Fibroblast of skin of left quadriceps (primary cell): ENCODE data around the gene MTG2.

Experiments
- DNase-seq, 2 experiments: peaks; one replicate each; pipeline ENCODE4 v3.0.0-alpha.2; 2013; ENCODE audit warnings: low read depth in 2 of 2

Gene MTG2

DNA sequence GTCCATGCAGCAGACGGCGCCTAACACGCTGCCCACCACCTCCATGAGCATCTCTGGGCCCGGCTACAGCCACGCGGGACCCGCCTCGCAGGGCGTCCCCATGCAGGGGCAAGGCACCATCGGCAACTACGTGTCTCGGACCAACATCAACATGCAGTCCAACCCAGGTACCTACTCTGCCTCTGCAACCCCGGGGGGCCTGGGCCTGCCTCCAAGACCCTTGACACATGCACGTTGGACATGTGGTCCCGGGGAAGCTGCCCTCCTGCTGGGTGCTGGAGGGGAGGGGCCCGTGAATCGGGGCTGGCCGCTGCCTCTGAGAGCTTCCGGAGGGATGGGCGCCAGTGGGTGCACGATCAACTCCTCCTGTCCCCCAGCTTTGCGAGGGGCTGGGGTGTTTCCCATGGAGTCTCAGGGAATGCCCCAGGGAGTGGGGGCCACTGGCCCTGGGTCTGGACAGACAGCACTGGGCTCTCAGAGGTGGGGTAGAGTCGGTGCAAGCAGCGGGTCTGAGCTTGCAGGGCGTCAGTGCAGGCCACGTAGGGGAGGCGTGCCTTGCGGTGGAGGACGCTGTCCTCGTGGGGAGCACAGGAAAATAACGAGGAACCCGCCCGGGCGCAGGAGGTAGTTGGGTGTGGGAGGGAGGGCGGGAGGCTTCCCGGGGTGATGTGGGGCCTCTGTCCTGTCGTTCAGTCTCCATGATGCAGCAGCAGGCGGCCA, 19.9 kb upstream of the MTG2 start:
- no peak for DNase-seq

DNA sequence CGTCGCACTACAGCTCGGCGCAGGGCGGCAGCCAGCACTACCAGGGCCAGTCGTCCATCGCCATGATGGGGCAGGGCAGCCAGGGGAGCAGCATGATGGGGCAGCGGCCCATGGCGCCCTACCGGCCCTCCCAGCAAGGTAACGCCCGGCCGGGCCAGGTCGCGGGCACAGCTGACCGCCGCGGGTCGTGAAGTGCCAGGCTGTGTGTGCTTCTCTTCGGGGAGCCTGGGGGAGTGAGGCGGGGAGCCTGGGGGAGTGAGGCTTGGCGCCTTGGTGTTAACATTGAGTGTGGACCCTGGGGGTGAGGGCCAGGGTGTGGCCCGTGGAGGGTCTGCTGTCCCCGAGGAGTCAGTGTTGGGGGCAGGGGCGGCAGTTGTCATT, 19.4 kb upstream of the MTG2 start:
- DNase-seq, result no peak

DNA sequence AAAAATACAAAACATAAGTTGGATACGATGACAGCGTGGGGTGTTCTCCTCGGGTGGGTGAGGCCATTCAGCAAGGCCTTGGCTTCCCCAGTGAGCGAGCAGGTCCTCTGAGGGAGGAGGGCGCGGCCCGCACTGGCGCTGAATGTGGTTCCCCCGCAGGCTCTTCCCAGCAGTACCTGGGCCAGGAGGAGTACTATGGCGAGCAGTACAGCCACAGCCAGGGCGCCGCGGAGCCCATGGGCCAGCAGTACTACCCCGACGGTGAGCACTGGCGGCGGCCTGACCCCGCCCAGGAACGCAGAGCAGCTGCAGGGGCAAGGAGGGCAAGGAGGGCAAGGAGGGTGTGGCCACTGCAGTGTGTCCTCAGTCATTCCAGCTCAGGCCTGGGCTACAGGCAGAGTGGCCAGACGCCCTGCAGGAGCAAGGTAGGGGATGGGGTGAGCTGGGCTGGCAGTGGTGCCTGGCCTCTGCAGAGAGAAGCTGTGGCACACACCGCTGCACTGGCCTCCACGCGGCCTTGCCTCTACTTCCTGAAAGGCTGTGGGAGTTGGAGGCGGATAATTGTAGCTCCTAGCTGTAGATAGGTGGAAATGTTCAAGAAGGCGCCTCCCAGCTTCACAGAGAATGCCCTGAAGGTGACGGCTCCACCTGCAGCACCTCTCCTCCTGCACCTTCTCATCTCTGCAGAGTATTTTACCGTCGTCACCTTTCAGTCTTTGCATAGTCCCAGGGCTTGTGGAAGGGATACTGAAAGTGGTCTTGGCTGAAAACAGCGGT, 18.7 kb upstream of the MTG2 start:
- DNase-seq, result no peak

DNA sequence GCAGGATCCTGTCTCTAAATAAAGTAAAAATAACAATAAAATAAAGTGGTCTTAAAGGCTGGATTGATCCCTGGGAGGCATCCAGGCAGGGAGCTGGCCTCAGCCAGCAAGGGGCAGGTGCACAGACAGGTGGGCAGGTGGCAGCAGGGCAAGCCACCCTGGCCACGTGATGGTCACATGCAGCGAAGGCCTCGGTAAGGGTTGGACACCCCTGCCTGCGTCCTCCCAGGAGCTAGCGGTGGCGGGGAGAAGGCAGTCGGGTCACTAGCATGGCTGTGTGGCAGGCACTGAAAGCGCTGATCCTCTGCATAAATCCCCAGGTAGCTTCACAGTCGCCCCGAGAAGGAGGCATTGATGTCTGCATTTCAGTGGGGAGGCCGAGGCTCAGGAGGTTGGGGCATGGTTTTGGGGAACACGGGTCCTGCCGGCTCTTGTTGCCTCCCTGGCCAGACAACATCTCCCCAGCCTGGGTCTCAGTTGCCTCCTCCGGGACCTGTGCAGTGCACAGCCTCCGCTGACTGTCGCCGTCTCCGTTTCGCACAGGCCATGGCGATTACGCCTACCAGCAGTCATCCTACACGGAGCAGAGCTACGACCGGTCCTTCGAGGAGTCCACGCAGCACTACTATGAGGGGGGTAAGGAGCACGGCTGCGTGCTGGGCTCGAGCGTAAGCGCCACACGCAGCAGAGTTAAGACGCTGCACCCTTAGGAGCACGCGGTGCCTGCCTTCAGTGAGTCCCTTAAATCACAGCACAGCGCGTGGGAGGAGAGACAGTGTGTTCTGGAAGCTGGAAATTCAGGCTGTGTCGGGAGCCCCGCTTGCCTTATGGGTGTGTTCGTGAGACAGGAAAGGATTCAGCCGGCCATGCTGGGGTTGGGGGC, 17.7 kb upstream of the MTG2 start:
- no peak for DNase-seq

DNA sequence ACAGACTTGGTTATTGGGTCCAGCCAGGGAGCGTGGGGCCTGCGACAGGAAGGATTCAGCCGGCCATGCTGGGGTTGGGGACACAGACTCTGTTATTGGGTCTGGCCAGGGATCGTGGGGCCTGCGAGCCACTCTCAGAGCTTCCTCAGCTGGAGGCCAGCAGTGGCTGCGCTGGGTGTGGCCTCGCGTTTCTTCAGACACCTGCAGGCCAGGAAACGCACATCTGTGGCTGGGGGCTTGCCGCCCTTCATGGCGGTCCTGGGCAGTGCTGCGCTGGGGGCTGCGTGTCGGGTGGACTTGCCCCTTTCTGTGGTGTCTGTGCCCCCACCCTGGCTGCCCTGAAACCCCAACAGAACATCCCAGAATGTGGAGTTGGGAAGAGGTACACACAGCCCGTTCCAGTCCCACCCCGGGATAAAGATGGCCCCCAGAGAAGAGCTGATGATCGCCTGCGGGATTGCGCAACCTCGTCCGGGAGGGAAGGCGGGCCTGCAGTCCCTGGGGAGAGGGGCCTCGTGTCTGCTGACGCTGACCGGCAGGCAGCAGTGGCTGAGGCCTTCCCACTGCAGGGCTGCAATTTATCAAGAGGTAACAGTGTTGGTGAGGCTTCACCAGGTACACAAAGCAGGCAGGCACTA, 16.9 kb upstream of the MTG2 start:
- DNase-seq, result no peak

DNA sequence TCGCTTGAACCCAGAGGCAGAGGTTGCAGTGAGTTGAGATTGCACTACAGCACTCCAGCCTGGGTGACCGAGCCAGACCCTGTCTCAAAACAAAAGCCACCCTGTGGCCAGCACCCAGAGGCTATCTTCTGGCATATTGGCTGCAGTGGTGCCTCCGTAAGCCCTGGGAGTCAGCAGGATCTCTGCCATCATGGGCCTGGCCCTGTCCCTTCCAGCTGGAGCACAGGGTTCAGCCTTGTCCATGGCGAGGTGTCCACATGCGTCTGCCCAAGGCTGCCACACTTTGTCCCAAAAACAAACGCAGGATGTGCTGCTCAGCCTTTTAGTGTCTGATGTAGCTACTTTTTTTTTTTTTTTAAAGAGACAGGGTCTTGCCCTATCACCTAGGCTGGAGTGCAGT, 15.4 kb upstream of the MTG2 start:
- no peak for DNase-seq

DNA sequence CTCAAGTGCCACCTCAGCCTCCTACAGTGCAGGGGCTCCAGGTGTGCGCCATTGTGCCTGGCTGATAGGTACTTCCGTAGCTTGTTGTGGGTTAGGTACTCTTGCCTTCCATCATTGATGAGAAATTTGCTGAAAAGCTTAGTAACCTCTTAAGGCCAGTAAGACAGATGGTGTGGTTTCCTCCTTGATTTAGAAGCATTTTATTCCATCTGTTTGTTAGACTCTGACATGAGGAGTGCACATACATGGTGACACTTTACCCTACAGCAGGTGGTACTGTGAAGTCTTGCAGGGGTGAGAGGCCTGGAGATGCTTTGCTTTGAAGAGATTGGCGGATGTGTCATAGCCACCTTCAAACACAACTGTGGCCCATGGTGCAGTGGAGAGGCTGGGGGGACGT, 14.8 kb upstream of the MTG2 start:
- no peak for DNase-seq

DNA sequence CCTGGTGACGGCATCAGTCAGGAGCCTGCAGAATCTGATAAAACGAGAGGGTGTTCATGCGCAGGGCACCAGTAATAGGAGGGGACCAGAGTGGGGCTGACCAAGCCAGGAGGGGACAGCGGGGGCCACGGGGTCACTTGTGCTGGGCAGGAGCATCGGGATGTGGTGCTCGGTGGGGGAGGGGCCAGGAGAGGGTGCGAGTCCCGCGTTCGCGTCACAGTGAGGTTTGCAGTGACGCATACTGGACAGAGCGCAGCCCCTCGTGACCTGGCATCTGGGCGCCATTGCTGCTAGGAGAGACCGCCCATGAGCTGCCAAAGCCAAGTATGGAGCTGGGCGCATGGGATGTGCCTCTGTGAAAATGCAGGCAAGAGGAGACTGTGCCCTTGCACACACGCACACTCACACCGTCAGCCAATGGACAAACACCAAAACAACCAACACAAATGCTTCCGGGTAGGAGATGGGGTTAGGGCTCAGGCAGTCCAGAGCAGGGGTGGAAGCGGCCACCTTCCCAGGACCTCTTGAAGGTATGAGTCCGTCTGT, 13.9 kb upstream of the MTG2 start:
- DNase-seq, result no peak

DNA sequence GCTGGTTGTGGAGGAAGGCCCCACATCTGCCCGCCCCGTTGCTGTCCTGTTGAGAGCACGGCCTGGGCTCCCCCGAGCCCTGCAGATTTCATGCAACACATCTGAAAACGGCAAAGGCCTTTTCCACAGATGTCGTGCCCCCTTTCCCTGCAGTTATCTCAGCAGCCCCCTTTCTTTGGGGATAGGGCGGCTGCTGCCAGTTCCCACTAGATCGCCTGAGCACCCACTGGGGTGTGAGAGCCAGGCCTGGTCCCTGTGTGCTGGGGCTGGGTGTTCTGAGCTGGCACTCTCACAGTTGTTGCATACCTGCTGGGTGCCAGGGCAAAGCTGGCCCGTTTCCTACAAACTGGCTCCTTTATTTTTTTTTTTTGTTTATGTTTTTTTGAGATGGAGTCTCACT, 12.3 kb upstream of the MTG2 start:
- no peak for DNase-seq

DNA sequence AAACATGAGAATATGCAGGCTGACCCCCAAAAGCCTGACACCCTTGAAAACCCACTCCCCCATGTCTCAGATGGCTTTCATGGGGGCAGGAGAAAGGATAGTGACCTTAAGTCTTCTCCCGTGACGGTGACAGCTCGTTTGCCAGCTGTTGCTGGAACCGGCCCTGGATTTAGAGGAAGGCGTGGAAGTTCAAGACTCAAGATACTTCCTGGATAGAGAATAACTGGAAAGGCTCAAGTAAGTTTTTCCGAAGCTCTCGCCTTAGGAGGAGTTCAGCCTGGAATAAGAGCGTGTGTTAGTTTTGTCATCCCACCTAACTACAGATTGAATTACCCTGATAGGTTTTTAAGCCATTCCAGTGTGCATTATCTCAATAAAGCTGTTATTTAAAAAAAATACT, 11.6 kb upstream of the MTG2 start:
- no peak for DNase-seq

DNA sequence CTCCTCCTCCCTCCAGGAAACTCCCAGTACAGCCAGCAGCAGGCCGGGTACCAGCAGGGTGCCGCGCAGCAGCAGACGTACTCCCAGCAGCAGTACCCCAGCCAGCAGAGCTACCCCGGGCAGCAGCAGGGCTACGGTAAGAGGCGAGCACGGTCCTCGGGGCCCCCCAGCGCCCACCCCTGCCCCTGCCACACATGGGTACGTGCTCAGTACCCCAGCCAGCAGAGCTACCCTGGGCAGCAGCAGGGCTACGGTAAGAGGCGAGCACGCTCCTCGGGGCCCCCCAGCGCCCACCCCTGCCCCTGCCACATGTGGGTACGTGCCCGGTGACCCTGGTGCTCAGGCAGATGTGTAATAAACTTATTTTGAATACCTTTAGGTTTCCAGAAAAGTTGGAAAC, 10.2 kb upstream of the MTG2 start:
- no peak for DNase-seq

DNA sequence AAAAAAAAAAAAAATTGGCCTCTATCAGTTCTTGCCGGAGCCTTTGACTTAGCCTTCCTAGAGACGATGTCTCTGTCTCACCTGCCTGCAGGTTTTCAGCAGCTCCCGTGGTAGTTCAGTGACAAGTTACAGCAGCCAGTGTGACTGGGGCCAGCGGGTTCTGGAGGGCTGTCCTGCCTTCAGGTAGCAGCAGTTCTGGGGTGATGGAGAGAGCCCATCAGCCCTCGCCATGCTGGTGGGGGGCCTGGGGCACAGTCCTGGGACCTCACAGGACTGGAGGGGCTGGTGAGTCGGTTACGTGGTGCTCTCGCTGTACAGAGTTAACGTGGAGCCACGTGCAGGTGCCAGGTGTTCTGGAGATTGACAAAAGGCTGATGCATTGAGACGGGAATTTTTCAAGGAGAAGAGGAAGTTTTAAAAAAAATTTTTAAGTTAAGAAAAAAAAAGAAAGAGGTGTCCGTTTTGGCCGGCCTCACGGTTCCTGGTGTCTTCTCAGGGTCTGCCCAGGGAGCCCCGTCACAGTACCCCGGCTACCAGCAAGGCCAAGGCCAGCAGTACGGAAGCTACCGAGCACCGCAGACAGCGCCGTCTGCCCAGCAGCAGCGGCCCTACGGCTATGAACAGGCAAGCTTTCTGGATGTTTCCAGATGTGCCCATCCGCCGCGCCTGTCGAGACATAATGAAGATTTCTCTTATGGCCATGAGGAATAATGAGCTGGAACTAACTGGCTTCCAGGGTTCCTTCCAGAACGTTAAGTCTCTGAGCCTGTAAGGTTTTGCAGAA, 8.6 kb upstream of the MTG2 start:
- no peak for DNase-seq

DNA sequence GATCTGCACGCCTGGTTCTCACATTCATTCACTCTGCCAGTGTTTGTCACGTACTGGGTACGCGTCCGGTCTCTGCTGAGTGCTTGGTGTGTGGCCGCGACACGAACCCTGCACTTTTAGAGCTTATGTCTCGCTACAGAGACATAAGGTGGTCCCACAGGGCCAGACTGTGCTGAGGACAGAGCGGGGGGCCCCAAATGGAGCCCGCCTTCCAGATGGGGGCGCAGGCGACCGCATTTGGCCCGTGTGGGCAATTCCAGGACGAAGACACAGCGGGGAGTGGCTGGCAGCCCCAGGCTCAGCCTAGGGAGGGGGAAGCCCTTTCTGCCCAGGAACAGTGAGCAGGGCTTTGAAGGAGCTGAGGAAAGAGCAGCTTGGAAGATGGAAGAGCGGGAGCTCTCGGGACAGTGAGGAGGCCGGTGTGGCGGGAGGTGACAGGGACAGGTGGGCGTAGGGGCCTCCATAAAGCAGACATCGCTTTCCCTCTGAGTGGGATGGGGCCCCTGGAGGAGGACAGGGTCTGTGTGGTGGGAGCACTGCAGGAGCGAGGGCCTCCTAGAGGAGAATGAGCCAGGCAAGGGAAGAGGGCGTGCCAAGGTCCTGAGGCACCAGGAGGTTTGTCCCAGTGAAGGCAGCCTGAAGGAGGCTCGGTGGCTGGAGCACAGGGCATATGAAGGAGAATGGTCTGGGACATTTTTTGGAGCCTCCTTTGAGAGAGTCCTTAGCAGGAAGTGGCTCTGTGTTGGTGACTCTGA, 7.8 kb upstream of the MTG2 start:
- DNase-seq, result no peak

DNA sequence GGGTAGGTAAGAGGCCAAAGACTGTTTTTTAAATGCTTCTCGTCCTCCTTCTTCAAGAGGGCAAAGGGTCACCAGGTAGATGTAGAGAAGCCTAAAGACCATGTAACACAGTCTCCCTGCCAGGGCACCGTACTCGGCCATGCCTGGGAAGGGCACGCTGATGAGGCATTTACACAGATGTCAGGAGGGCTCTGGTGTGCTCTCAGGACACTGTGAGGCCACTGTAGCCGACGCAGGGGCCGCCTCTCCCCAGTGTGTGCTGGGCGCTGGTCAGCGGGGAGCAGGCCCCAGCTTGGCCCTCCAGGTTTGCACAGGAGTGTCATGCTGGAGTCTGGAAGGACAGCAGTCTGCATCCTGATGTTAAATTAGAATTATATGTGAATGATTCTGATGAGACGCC, 7.1 kb upstream of the MTG2 start:
- DNase-seq, result no peak

DNA sequence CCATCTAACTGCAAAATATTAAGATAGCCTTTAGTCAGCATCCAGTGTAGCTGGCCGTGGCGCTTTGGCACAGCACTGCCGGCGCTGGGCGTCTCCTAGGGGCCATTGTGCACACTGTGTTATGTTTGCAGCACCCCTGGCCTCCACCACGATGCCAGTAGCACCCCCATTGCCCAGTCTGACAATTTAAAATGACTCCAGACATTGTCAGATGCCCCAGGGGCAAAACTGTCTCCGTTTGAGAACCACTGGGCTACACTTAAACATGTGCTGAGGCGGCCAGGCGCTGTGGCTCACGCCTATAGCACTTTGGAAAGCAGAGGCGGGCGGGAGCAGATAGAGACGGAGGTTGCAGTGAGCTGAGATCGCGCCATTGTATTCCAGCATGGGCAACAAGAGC, 6.0 kb upstream of the MTG2 start:
- DNase-seq, result no peak

DNA sequence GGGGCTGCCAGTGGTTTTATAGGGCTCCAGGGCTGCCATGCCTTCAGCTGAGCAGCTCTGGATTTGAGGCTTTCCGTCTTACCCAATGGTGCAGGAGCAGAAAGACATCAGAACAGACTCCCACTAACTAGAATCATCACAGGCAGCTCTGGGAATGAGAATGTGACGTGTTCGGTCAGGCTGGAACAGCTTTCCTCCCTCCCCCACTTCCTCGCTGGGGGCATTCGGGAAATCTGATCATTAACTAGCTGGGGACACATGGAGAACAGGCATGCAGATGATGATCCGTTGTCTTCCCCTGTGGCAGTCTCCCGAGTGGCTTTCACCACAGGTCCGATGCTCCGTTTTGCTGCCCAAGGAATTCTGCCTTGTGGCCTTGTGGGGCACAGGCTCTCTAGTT, 5.5 kb upstream of the MTG2 start:
- DNase-seq, result peak in 1 of 2 experiments; percentile 4

DNA sequence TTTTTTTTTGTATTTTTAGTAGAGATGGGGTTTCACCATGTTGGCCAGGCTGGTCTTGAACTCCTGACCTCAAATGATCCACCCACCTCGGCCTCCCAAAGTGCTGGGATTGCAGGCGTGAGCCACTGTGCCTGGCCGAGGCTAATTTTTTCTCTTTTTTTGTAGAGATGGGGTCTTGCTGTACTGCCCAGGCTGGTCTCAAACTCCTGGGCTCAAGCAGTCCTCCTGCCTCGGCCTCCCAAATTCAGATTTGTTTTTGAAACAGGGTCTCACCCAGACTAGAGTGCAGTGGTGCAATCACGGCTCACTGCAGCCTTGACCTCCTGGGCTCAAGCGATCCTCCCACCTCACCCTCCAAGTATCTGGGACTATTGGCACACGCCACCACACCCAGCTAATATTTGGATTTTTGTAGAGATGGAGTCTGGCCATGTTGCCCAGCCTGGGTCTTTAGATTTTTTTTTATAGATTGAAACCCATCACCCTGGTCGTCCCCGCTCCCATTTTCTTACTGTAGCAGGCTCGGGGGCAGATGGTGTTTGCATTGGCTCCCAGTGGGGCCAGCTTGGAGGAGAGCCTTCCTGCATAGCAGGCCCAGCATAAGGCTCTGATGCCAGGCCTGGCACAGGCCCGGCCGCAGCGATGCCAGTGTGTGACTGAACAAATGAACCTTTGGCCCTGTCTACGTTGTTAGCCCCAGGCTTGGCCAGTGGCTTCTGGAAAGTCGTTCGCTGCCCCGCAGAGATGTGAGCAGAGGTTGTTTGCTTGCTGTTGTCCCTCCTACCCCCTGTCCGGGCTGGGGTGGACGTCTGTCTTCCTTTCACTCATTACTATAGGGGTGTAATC, 4.3 kb upstream of the MTG2 start:
- DNase-seq, result no peak

DNA sequence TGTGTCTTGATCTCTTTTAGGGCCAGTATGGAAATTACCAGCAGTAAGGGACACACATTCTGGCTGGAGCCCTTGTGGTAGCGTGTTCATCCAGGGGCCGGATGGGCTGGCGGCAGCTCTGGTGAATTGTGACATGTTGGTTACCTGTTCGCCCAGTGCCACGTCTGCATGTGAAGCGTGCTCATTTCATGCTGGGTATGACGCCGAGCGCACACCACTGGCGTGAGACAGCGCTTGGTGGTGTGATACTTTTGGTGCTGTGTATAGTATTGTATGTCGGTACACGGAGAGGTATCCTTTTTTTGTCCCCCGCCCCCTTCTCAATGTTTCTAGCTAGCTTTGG, 3.7 kb upstream of the MTG2 start:
- no peak for DNase-seq

DNA sequence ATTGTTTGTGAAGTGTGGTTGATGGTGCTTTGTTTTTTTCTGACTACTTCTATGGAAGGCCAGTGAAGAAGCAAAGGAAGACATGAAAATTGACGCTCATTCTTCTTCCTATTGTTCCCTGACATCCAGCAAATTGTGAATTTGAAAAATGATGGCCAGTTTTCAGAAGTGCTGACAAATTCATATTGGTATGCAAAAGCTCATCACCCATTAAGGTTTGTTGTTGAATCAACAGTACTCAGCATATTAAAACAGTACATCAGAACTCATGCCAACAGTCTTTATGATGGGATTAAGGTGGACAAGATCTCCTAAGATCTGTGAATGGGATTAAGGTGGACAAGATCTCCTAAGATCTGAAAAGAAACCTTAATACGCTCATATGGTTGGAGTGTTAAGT, 1.0 kb upstream of the MTG2 start:
- no peak for DNase-seq
